Stimulated activated naive CD4-positive, alpha-beta T cell (primary cell): Measurements from ENCODE around the gene OGFOD3.
A peak's percentile ranks its signal among the peaks of the same experiment; 100 is the strongest.
"Not testable (repeated sequence)": the region's sequence is repeated elsewhere in the genome, so short reads cannot be mapped to it uniquely, and the experiment has no call there.

ENCODE experiments used
- DNase-seq, 6 experiments: peaks; one replicate each; lab custom pipeline; 2025; lab: John Stamatoyannopoulos, UW

Gene OGFOD3

GRCh38 chr17:82351713-82352488, 66.5 kb downstream of the OGFOD3 start:
- peak; percentile 53 to 85 (median 72) for DNase-seq

- DNase-seq: no peak
Observed at GRCh38 chr17:82351254-82351712, 67.1 kb downstream of the OGFOD3 start.

- no peak for DNase-seq
Observed at GRCh38 chr17:82350182-82351030, 68.0 kb downstream of the OGFOD3 start.

- no peak for DNase-seq
Observed at GRCh38 chr17:82349287-82349701, 69.1 kb downstream of the OGFOD3 start.

GRCh38 chr17:82348866-82349265, 69.5 kb downstream of the OGFOD3 start:
- no peak for DNase-seq

GRCh38 chr17:82348434-82348833, 70.0 kb downstream of the OGFOD3 start:
- no peak for DNase-seq

- not testable (repeated sequence) for DNase-seq
Observed at GRCh38 chr17:82347994-82348393, 70.4 kb downstream of the OGFOD3 start.

GRCh38 chr17:82346342-82347300, 71.8 kb downstream of the OGFOD3 start:
- DNase-seq: no peak

- no peak for DNase-seq
Observed at GRCh38 chr17:82345151-82345976, 73.0 kb downstream of the OGFOD3 start.

- no peak for DNase-seq
Observed at GRCh38 chr17:82344175-82344907, 74.0 kb downstream of the OGFOD3 start.

GRCh38 chr17:82343560-82343959, 74.8 kb downstream of the OGFOD3 start:
- no peak for DNase-seq

- no peak for DNase-seq
Observed at GRCh38 chr17:82342361-82343079, 75.9 kb downstream of the OGFOD3 start.

GRCh38 chr17:82339634-82340580, 78.5 kb downstream of the OGFOD3 start:
- DNase-seq: no peak
